ENCODE measurements around the gene TLE6. TPM values are rescaled to one million over a fixed set of nuclear protein-coding genes. Genes with fewer than 3 reads are reported as not detected.
A peak's percentile ranks its signal among the peaks of the same experiment; 100 is the strongest.

TLE6 gene
- total and polyA plus RNA-seq, 2 of the 4 experiments (the other 2 are of a cell fraction) = under 0.01 to 0.17 TPM

DNA sequence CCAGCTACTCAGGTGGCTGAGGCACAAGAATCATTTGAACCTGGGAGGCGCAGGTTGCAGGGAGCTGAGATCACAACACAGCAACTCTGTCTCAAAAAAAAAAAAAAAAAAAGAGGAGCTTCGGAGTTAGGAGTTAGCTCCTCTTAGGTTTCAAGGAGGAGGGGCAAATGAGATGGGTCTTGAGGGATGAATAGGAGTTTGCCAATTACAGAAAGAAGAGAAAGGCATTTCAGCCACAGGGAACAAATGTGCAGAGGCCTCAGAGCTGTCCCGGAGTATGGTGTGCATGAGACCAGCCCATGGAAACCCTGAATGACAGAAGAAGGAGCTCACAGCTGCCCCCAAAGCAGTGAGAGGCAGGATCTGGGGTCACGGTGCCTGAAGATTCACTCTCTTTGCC lies 27.2 kb downstream of the TLE6 start:
- Histone ChIP-seq H3K9ac (ENCODE audit: low read depth, low read length) (no peak overlapping the region), H2BK15ac (ENCODE audit: low read depth, low read length) (no peak overlapping the region), H4K5ac (ENCODE audit: low read depth, low read length) (no peak overlapping the region), H2AK9ac (replicated peaks; ENCODE audit: low read depth, low read length, poor library complexity) (no peak overlapping the region), H3K23ac (ENCODE audit: low read depth, low read length) (no peak overlapping the region), H3K79me1 (ENCODE audit: low read depth in 1 of 2, low read length in 2 of 2) (no peaks in the 10 kb centered on the region), H3K4me2 (ENCODE audit: low read depth, low read length) (no peak overlapping the region), H4K8ac (ENCODE audit: low read depth in 2 of 2, low read length in 2 of 2) (no peak overlapping the region), H4K91ac (ENCODE audit: insufficient read depth, low read depth, low read length) (no peak overlapping the region), H3K27ac (ENCODE audit: insufficient read depth, low read length) (no peak overlapping the region), H4K20me1 (ENCODE audit: insufficient read depth, low read length) (no peaks in the 10 kb centered on the region), H3K18ac (ENCODE audit: low read depth, low read length) (no peak overlapping the region), H2AFZ (replicated peaks; ENCODE audit: low read length, poor library complexity) (peak overlapping the region; percentile 10), H3K36me3 (ENCODE audit: control insufficient read depth, insufficient read depth, low read length) (no peaks in the 10 kb centered on the region), H3K56ac (ENCODE audit: extremely low read depth, insufficient read depth, low read length) (no peak overlapping the region), H3K9me1 (ENCODE audit: insufficient read depth, low read length) (no peaks in the 10 kb centered on the region), H3K27me3 (ENCODE audit: control insufficient read depth, insufficient read depth, low read length) (peaks cover 9% of the 10 kb centered on the region; the same call in 1 of the 2 replicates), H2BK20ac (ENCODE audit: low read depth, low read length) (no peak overlapping the region), H2BK5ac (ENCODE audit: low read depth, low read length, poor library complexity, severe bottlenecking) (no peak overlapping the region), H2AK5ac (ENCODE audit: low read depth, low read length) (no peak overlapping the region), H3K4me1 (ENCODE audit: control insufficient read depth, insufficient read depth, low read length) (no peaks in the 10 kb centered on the region), H3K9me3 (ENCODE audit: control insufficient read depth, insufficient read depth, low read length) (no peaks in the 10 kb centered on the region), H2BK120ac (ENCODE audit: low read depth, low read length) (no peak overlapping the region), H3K4ac (ENCODE audit: low read depth, low read length) (no peak overlapping the region), H3K4me3 (ENCODE audit: insufficient read depth, low read depth, low read length) (no peak overlapping the region), H3K14ac (replicated peaks; ENCODE audit: low read depth, low read length) (no peak overlapping the region)
- intact Hi-C loops (cut with micrococcal nuclease) (no loop called here), dilution Hi-C loops (cut with HindIII; ENCODE audit: low sequenced_read_pairs, unreplicated experiment) (no loop called here), in situ Hi-C loops (cut with MboI; ENCODE audit: low sequenced_read_pairs) (no loop called here)
- CTCF ChIA-PET = interaction anchor here (0.9 kb wide), 1 partner anchor 31 kb away, joined by 3 read pairs; no protein-coding TSS in a partner anchor
- ATAC-seq (ENCODE audit: low read depth) (no peak), DNase-seq (no peak)
- no TSS peak for BruUV-seq (replicated peaks)
- POLR2A ChIA-PET (ENCODE audit: unreplicated experiment) = no interaction called here
- TF ChIP-seq RCOR1 (IDR thresholded peaks at IDR 0.05; ENCODE audit: insufficient replicate concordance, low read length) (no peak), FOS (IDR thresholded peaks at IDR 0.05; ENCODE audit: low read depth, low read length) (no peak), BHLHE40 (IDR thresholded peaks at IDR 0.05; ENCODE audit: low read depth, low read length) (no peak), SMC3 (IDR thresholded peaks at IDR 0.05; ENCODE audit: low read depth, low read length) (no peak), MXI1 (IDR thresholded peaks at IDR 0.05; ENCODE audit: borderline replicate concordance, low read depth, low read length) (no peak), POLR2A (IDR thresholded peaks at IDR 0.05; ENCODE audit: low read depth, low read length) (no peak), RAD21 (IDR thresholded peaks at IDR 0.05; ENCODE audit: low read length) (no peak), NFE2L2 (IDR thresholded peaks at IDR 0.05; ENCODE audit: low read depth, low read length) (no peak), CHD1 (IDR thresholded peaks at IDR 0.05; ENCODE audit: low read depth, low read length) (no peak), MAZ (IDR thresholded peaks at IDR 0.05; ENCODE audit: borderline replicate concordance, low read depth, low read length) (no peak), CEBPB (IDR thresholded peaks at IDR 0.05; ENCODE audit: low read depth, low read length) (no peak), MAFK (IDR thresholded peaks at IDR 0.05; ENCODE audit: low read depth, low read length) (no peak), RFX5 (IDR thresholded peaks at IDR 0.05; ENCODE audit: low read depth, low read length) (no peak)
- TF ChIP-seq, protein P1, sequence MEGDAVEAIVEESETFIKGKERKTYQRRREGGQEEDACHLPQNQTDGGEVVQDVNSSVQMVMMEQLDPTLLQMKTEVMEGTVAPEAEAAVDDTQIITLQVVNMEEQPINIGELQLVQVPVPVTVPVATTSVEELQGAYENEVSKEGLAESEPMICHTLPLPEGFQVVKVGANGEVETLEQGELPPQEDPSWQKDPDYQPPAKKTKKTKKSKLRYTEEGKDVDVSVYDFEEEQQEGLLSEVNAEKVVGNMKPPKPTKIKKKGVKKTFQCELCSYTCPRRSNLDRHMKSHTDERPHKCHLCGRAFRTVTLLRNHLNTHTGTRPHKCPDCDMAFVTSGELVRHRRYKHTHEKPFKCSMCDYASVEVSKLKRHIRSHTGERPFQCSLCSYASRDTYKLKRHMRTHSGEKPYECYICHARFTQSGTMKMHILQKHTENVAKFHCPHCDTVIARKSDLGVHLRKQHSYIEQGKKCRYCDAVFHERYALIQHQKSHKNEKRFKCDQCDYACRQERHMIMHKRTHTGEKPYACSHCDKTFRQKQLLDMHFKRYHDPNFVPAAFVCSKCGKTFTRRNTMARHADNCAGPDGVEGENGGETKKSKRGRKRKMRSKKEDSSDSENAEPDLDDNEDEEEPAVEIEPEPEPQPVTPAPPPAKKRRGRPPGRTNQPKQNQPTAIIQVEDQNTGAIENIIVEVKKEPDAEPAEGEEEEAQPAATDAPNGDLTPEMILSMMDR (conservative IDR thresholded peaks at IDR 0.05; ENCODE audit: low read depth, low read length) = no peak
- TF ChIP-seq, protein P2, sequence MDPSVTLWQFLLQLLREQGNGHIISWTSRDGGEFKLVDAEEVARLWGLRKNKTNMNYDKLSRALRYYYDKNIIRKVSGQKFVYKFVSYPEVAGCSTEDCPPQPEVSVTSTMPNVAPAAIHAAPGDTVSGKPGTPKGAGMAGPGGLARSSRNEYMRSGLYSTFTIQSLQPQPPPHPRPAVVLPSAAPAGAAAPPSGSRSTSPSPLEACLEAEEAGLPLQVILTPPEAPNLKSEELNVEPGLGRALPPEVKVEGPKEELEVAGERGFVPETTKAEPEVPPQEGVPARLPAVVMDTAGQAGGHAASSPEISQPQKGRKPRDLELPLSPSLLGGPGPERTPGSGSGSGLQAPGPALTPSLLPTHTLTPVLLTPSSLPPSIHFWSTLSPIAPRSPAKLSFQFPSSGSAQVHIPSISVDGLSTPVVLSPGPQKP (IDR thresholded peaks at IDR 0.05; ENCODE audit: borderline replicate concordance, low read depth, low read length) = no peak
- TF ChIP-seq, protein P3, sequence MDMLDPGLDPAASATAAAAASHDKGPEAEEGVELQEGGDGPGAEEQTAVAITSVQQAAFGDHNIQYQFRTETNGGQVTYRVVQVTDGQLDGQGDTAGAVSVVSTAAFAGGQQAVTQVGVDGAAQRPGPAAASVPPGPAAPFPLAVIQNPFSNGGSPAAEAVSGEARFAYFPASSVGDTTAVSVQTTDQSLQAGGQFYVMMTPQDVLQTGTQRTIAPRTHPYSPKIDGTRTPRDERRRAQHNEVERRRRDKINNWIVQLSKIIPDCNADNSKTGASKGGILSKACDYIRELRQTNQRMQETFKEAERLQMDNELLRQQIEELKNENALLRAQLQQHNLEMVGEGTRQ (IDR thresholded peaks at IDR 0.05; ENCODE audit: low read depth, low read length) = no peak
- WGBS, 2 experiments (ENCODE audit: extremely low coverage in 2 of 2, insufficient read length in 1 of 2) = 100% methylated on average over 1 of the region's 4 CpGs; no CpG with 5 or more reads in 1 of the 2 experiments
